H9 (cell line): ENCODE data around the gene KIF7. TPM values are rescaled to one million over a fixed set of nuclear protein-coding genes. Genes with fewer than 3 reads are reported as not detected.

Source experiments
- DNase-seq: peaks from one replicate; pipeline ENCODE4 v3.0.0-alpha.2; 2017
- H2AFZ ChIP-seq: one replicate; pipeline ENCODE4 v1.6.1; 2013; ENCODE audit warnings: mild to moderate bottlenecking, low read length, control low read depth, moderate library complexity
- H2AK5ac ChIP-seq: 2 replicates; pipeline ENCODE4 v1.6.1; 2013; ENCODE audit warnings: low read length, control low read depth, mixed read lengths; ENCODE audit not compliant: insufficient read length
- H2BK120ac ChIP-seq: one replicate; pipeline ENCODE4 v1.6.1; 2013; ENCODE audit warnings: low read depth, mild to moderate bottlenecking, low read length, control low read depth, inconsistent platforms; ENCODE audit not compliant: poor library complexity, severe bottlenecking
- H2BK12ac ChIP-seq: 2 replicates; pipeline ENCODE4 v1.6.1; 2013; ENCODE audit warnings: low read length, control low read depth, mixed read lengths, low read depth; ENCODE audit not compliant: insufficient read length
- H2BK15ac ChIP-seq: 2 replicates; pipeline ENCODE4 v1.6.1; 2013; ENCODE audit warnings: low read depth, low read length, control low read depth
- H2BK20ac ChIP-seq: one replicate; pipeline ENCODE4 v1.6.1; 2013; ENCODE audit warnings: low read depth, mild to moderate bottlenecking, low read length, control low read depth, inconsistent platforms; ENCODE audit not compliant: poor library complexity, severe bottlenecking
- H2BK5ac ChIP-seq: 2 replicates; pipeline ENCODE4 v1.6.1; 2013; ENCODE audit warnings: low read length, control low read depth, mixed read lengths; ENCODE audit not compliant: insufficient read length
- H3K14ac ChIP-seq: 2 replicates; pipeline ENCODE4 v1.6.1; 2013; ENCODE audit warnings: low read length, control low read depth; ENCODE audit not compliant: insufficient read depth
- H3K18ac ChIP-seq: 2 replicates; pipeline ENCODE4 v1.6.1; 2013; ENCODE audit warnings: low read depth, mild to moderate bottlenecking, mixed read lengths, low read length, control low read depth; ENCODE audit not compliant: insufficient read length
- H3K23ac ChIP-seq: 2 replicates; pipeline ENCODE4 v1.6.1; 2013; ENCODE audit warnings: low read length, control low read depth, mixed read lengths, low read depth; ENCODE audit not compliant: insufficient read length
- H3K23me2 ChIP-seq: 2 replicates; pipeline ENCODE4 v1.6.1; 2013; ENCODE audit warnings: low read depth, mild to moderate bottlenecking, mixed read lengths, low read length, control low read depth; ENCODE audit not compliant: insufficient read length, poor library complexity, severe bottlenecking
- H3K27ac ChIP-seq: 2 replicates; pipeline ENCODE4 v1.5.1; 2013; ENCODE audit warnings: low read length, control low read depth, mixed read lengths, low read depth; ENCODE audit not compliant: insufficient read length
- H3K27me3 ChIP-seq: 2 replicates; pipeline ENCODE4 v1.6.1; 2013; ENCODE audit warnings: low read length, control low read depth, inconsistent platforms; ENCODE audit not compliant: insufficient read depth
- H3K4ac ChIP-seq: 2 replicates; pipeline ENCODE4 v1.6.1; 2013; ENCODE audit warnings: low read depth, mild to moderate bottlenecking, control low read depth, inconsistent platforms, low read length, moderate library complexity
- H3K4me1 ChIP-seq: 2 replicates; pipeline ENCODE4 v1.6.1; 2013; ENCODE audit warnings: low read length, control low read depth, inconsistent platforms; ENCODE audit not compliant: insufficient read depth
- H3K4me2 ChIP-seq: 2 replicates; pipeline ENCODE4 v1.6.1; 2013; ENCODE audit warnings: low read length, control low read depth, mixed read lengths; ENCODE audit not compliant: insufficient read length, insufficient read depth
- H3K56ac ChIP-seq: 2 replicates; pipeline ENCODE4 v1.6.1; 2013; ENCODE audit warnings: low read depth, mild to moderate bottlenecking, mixed read lengths, low read length, control low read depth; ENCODE audit not compliant: insufficient read length
- H3K79me1 ChIP-seq: 2 replicates; pipeline ENCODE4 v1.6.1; 2013; ENCODE audit warnings: low read depth, mild to moderate bottlenecking, moderate library complexity, low read length, control low read depth, inconsistent platforms; ENCODE audit not compliant: insufficient read depth, poor library complexity, severe bottlenecking
- H3K79me2 ChIP-seq: 2 replicates; pipeline ENCODE4 v1.6.1; 2013; ENCODE audit warnings: low read length, control low read depth, inconsistent platforms; ENCODE audit not compliant: insufficient read depth
- H3K9ac ChIP-seq: 2 replicates; pipeline ENCODE4 v1.6.1; 2013; ENCODE audit warnings: low read length, control low read depth, mixed read lengths; ENCODE audit not compliant: insufficient read length; ENCODE audit errors: extremely low read depth
- H3K9me3 ChIP-seq: one replicate; pipeline ENCODE4 v1.6.1; 2013; ENCODE audit warnings: low read depth, low read length, inconsistent platforms; ENCODE audit not compliant: control insufficient read depth
- H3T11ph ChIP-seq: one replicate; pipeline ENCODE4 v1.6.1; 2013; ENCODE audit warnings: mild to moderate bottlenecking, low read length, control low read depth, inconsistent platforms
- H4K20me1 ChIP-seq: one replicate; pipeline ENCODE4 v1.6.1; 2013; ENCODE audit not compliant: control insufficient read depth, insufficient read length, insufficient read depth
- H4K5ac ChIP-seq: 2 replicates; pipeline ENCODE4 v1.6.1; 2013; ENCODE audit warnings: low read depth, mild to moderate bottlenecking, mixed read lengths, low read length, control low read depth; ENCODE audit not compliant: insufficient read length
- H4K8ac ChIP-seq: replicated peaks from 2 replicates; pipeline ENCODE4 v1.6.1; 2013; ENCODE audit warnings: low read length, control low read depth, mixed read lengths, low read depth; ENCODE audit not compliant: insufficient read length
- H4K91ac ChIP-seq: 2 replicates; pipeline ENCODE4 v1.6.1; 2013; ENCODE audit warnings: low read depth, mild to moderate bottlenecking, moderate library complexity, mixed read lengths, low read length, control low read depth; ENCODE audit not compliant: insufficient read length
- H3K27ac Mint-ChIP-seq, 3 experiments: 2 replicates in 2 of 3; 3 replicates in 1 of 3; pipeline ENCODE4 v1.8.0; 2020 to 2021; ENCODE audit warnings: mixed read lengths in 3 of 3, mild to moderate bottlenecking in 1 of 3, moderate library complexity in 1 of 3
- H3K27me3 Mint-ChIP-seq: 2 replicates; pipeline ENCODE4 v1.8.0; 2021; ENCODE audit warnings: low read depth, mild to moderate bottlenecking, moderate library complexity, mixed read lengths
- H3K36me3 Mint-ChIP-seq, 3 experiments: 2 replicates in 2 of 3; 3 replicates in 1 of 3; pipeline ENCODE4 v1.8.0; 2020 to 2021; ENCODE audit warnings: low read depth in 3 of 3, mixed read lengths in 3 of 3; ENCODE audit not compliant: insufficient read depth in 1 of 3
- H3K4me1 Mint-ChIP-seq, 2 experiments: 2 replicates each; pipeline ENCODE4 v1.8.0; 2020; ENCODE audit warnings: mixed read lengths in 2 of 2
- H3K4me3 Mint-ChIP-seq, 2 experiments: 2 replicates in 1 of 2; 3 replicates in 1 of 2; pipeline ENCODE4 v1.8.0; 2020 to 2021; ENCODE audit warnings: mild to moderate bottlenecking in 2 of 2, mixed read lengths in 2 of 2, moderate library complexity in 1 of 2
- H3K9me3 Mint-ChIP-seq, 2 experiments: 2 replicates in 1 of 2; 3 replicates in 1 of 2; pipeline ENCODE4 v1.8.0; 2020; ENCODE audit warnings: mild to moderate bottlenecking in 2 of 2, mixed read lengths in 2 of 2, moderate library complexity in 1 of 2
- CTCF ChIP-seq: fragments of 200-600 bp; sonication (generic); conservative IDR thresholded peaks from 3 replicates; pipeline ENCODE4 v1.8.0; 2021; ENCODE audit warnings: antibody characterized with exemption, mild to moderate bottlenecking
- WGBS: extraction: QIAGEN DNeasy Blood & Tissue Kit; methylation state at CpG from one replicate; pipeline ENCODE4 v1.1.7; 2013; ENCODE audit warnings: missing lambda C conversion rate, low lambda C conversion rate, mixed read lengths; ENCODE audit not compliant: insufficient read length; ENCODE audit errors: extremely low coverage; 5-methylcytosine and 5-hydroxymethylcytosine counted together
- total RNA-seq: library from RNA; stranded (reverse); gene quantifications from 2 replicates; pipeline ENCODE4 v1.2.1, GENCODE V29; 2021

Gene KIF7
- total RNA-seq, 1 experiment from 2014 or later = 22.0 TPM

- no peak overlapping the region for H3K14ac ChIP-seq
- H3K79me2 ChIP-seq = no peaks in the 10 kb centered on the region
- H3K9me3 ChIP-seq = no peaks in the 10 kb centered on the region
- no CpG with 5 or more reads among the region's 5 CpGs for WGBS
- H4K91ac ChIP-seq = no peak overlapping the region
- H2BK120ac ChIP-seq = no peak overlapping the region
- Mint-ChIP-seq H3K4me1 (no peaks in the 10 kb centered on the region), H3K36me3 (no peaks in the 10 kb centered on the region), H3K27ac (no peak overlapping the region), H3K4me3 (no peak overlapping the region), H3K9me3 (no peaks in the 10 kb centered on the region), H3K27me3 (peaks cover 10% of the 10 kb centered on the region)
- H3K4ac ChIP-seq = no peak overlapping the region
- H3K23me2 ChIP-seq = no peaks in the 10 kb centered on the region
- no peak overlapping the region for H3K56ac ChIP-seq
- no peak overlapping the region for H2BK5ac ChIP-seq
- no peak for DNase-seq
- no peak overlapping the region for H3K9ac ChIP-seq
- H3K23ac ChIP-seq = no peak overlapping the region
- no peak overlapping the region for H3K4me2 ChIP-seq
- H2BK12ac ChIP-seq = no peak overlapping the region
- no peak overlapping the region for H4K8ac ChIP-seq
- no peak overlapping the region for H4K5ac ChIP-seq
- no peak overlapping the region for H3K27ac ChIP-seq
- no peak overlapping the region for H2BK15ac ChIP-seq
- H3K18ac ChIP-seq = no peak overlapping the region
- no peak overlapping the region for H2BK20ac ChIP-seq
- no peaks in the 10 kb centered on the region for H4K20me1 ChIP-seq
- no peak overlapping the region for H3T11ph ChIP-seq
- no peaks in the 10 kb centered on the region for H3K79me1 ChIP-seq
- no peak overlapping the region for H2AFZ ChIP-seq
- no peaks in the 10 kb centered on the region for H3K4me1 ChIP-seq
- no peak for TF ChIP-seq CTCF
- no peaks in the 10 kb centered on the region for H3K27me3 ChIP-seq
- no peak overlapping the region for H2AK5ac ChIP-seq
Measured at GRCh38 chr15:89680282-89680873, 25.1 kb upstream of the KIF7 start.
